HEK293 (cell line): ENCODE results near the gene STARD8.

Source experiments
- CTCF ChIA-PET: fragments of 350-600 bp; formaldehyde crosslinking; extraction: SDS; loops from one replicate; lab custom pipeline; 2021; ENCODE audit warnings: antibody characterized with exemption; lab: Yijun Ruan, JAX
- POLR2A ChIA-PET: fragments of 300-600 bp; formaldehyde crosslinking; extraction: SDS; loops from one replicate; lab custom pipeline; 2020; ENCODE audit warnings: antibody characterized with exemption, inconsistent platforms; lab: Yijun Ruan, JAX
- H3K27ac ChIP-seq: fragments of 200-500 bp; sonication (Bioruptor generic); 2 replicates; pipeline ENCODE4 v1.5.1; 2014; ENCODE audit warnings: low read depth, low read length, control low read depth, inconsistent platforms; ENCODE audit errors: extremely low read depth
- H3K36me3 ChIP-seq, 2 experiments: fragments of 200-500 bp in 1 of 2; sonication (Bioruptor generic) in 1 of 2; 1 replicate in 1 of 2; 2 replicates in 1 of 2; pipeline ENCODE4 v1.5.1; 2014 to 2017; ENCODE audit warnings: inconsistent platforms in 2 of 2, low read length in 2 of 2; ENCODE audit not compliant: control insufficient read depth in 2 of 2, insufficient read depth in 1 of 2
- H3K4me1 ChIP-seq: fragments of 200-500 bp; sonication (Bioruptor generic); 2 replicates; pipeline ENCODE4 v1.5.1; 2014; ENCODE audit warnings: mild to moderate bottlenecking, low read length, inconsistent platforms; ENCODE audit not compliant: control insufficient read depth, insufficient read depth
- H3K4me3 ChIP-seq: 2 replicates; pipeline ENCODE4 v1.5.1; 2011; ENCODE audit warnings: low read depth, mild to moderate bottlenecking, control low read depth, low read length, moderate library complexity
- H3K9me3 ChIP-seq: fragments of 200-500 bp; sonication (Bioruptor generic); 2 replicates; pipeline ENCODE4 v1.5.1; 2014; ENCODE audit warnings: low read depth, low read length, inconsistent platforms; ENCODE audit not compliant: control insufficient read depth, insufficient read depth
- ATF2 ChIP-seq: fragments of 450-650 bp; formaldehyde crosslinking; IDR thresholded peaks from 2 replicates; pipeline ENCODE4 v1.5.1; 2016; ENCODE audit warnings: missing biosample characterization, missing genetic modification characterization, low read depth
- EGR2 ChIP-seq: fragments of 450-650 bp; formaldehyde crosslinking; IDR thresholded peaks from 2 replicates; pipeline ENCODE4 v1.5.1; 2016; ENCODE audit warnings: low read depth, missing biosample characterization, missing genetic modification characterization
- HOXA7 ChIP-seq: sonication (generic); formaldehyde crosslinking; IDR thresholded peaks from 2 replicates; pipeline ENCODE4 v1.8.1; 2022; ENCODE audit warnings: missing genetic modification reagents, borderline replicate concordance
- PRDM2 ChIP-seq: fragments of 450-650 bp; formaldehyde crosslinking; IDR thresholded peaks from 2 replicates; pipeline ENCODE4 v1.5.1; 2016; ENCODE audit warnings: missing biosample characterization, missing genetic modification characterization, borderline replicate concordance
- SP2 ChIP-seq: fragments of 450-650 bp; formaldehyde crosslinking; IDR thresholded peaks from 2 replicates; pipeline ENCODE4 v1.5.1; 2016; ENCODE audit warnings: missing biosample characterization, missing genetic modification characterization
- TCF7L2 ChIP-seq: IDR thresholded peaks from 2 replicates; pipeline ENCODE4 v1.6.1; 2011; ENCODE audit warnings: low read depth, mild to moderate bottlenecking, inconsistent platforms, low read length, moderate library complexity, borderline replicate concordance
- ZEB2 ChIP-seq: fragments of 450-650 bp; formaldehyde crosslinking; IDR thresholded peaks from 2 replicates; pipeline ENCODE4 v1.5.1; 2016; ENCODE audit warnings: missing biosample characterization, missing genetic modification characterization
- ZFP69B ChIP-seq: fragments of 450-650 bp; formaldehyde crosslinking; IDR thresholded peaks from 2 replicates; pipeline ENCODE4 v1.5.1; 2016; ENCODE audit warnings: missing biosample characterization, missing genetic modification characterization
- ZNF138 ChIP-seq: fragments of 450-650 bp; formaldehyde crosslinking; IDR thresholded peaks from 2 replicates; pipeline ENCODE4 v1.5.1; 2016; ENCODE audit warnings: missing biosample characterization, missing genetic modification characterization, borderline replicate concordance
- ZNF354C ChIP-seq: fragments of 450-650 bp; formaldehyde crosslinking; IDR thresholded peaks from 2 replicates; pipeline ENCODE4 v1.5.1; 2016; ENCODE audit warnings: missing biosample characterization, missing genetic modification characterization, low read depth, borderline replicate concordance
- ZNF433 ChIP-seq: fragments of 450-650 bp; formaldehyde crosslinking; IDR thresholded peaks from 2 replicates; pipeline ENCODE4 v1.5.1; 2016; ENCODE audit warnings: missing biosample characterization, missing genetic modification characterization, low read depth
- ZNF514 ChIP-seq: fragments of 450-650 bp; formaldehyde crosslinking; IDR thresholded peaks from 2 replicates; pipeline ENCODE4 v1.5.1; 2016; ENCODE audit warnings: missing biosample characterization, missing genetic modification characterization
- ZNF530 ChIP-seq: fragments of 450-650 bp; formaldehyde crosslinking; IDR thresholded peaks from 2 replicates; pipeline ENCODE4 v1.5.1; 2016; ENCODE audit warnings: low read depth, missing biosample characterization, missing genetic modification characterization
- ZNF555 ChIP-seq: fragments of 450-650 bp; formaldehyde crosslinking; conservative IDR thresholded peaks from 2 replicates; pipeline ENCODE4 v1.5.1; 2017; ENCODE audit warnings: missing biosample characterization, mild to moderate bottlenecking, missing genetic modification characterization, inconsistent platforms
- ZNF560 ChIP-seq: fragments of 450-650 bp; formaldehyde crosslinking; IDR thresholded peaks from 2 replicates; pipeline ENCODE4 v1.5.1; 2017; ENCODE audit warnings: missing biosample characterization, missing genetic modification characterization, borderline replicate concordance
- ZNF660 ChIP-seq: fragments of 450-650 bp; IDR thresholded peaks from 2 replicates; pipeline ENCODE4 v1.5.1; 2018; ENCODE audit warnings: missing biosample characterization, mild to moderate bottlenecking, missing genetic modification characterization
- ZNF677 ChIP-seq: fragments of 450-650 bp; IDR thresholded peaks from 2 replicates; pipeline ENCODE4 v1.5.0; 2018; ENCODE audit warnings: missing biosample characterization, mild to moderate bottlenecking, missing genetic modification characterization, moderate library complexity
- ZNF792 ChIP-seq: fragments of 450-650 bp; formaldehyde crosslinking; IDR thresholded peaks from 2 replicates; pipeline ENCODE4 v1.5.1; 2016; ENCODE audit warnings: missing biosample characterization, missing genetic modification characterization
- ZSCAN16 ChIP-seq: fragments of 450-650 bp; formaldehyde crosslinking; IDR thresholded peaks from 2 replicates; pipeline ENCODE4 v1.5.1; 2016; ENCODE audit warnings: missing biosample characterization, missing genetic modification characterization
- ZSCAN5A ChIP-seq: fragments of 450-650 bp; formaldehyde crosslinking; IDR thresholded peaks from 2 replicates; pipeline ENCODE4 v1.5.1; 2016; ENCODE audit warnings: missing biosample characterization, missing genetic modification characterization
- TF ChIP-seq, protein P1 (sequence below): fragments of 450-650 bp; IDR thresholded peaks from 2 replicates; pipeline ENCODE4 v1.5.1; 2018; ENCODE audit warnings: missing biosample characterization, missing genetic modification characterization
- TF ChIP-seq, protein P2 (sequence below): fragments of 450-650 bp; formaldehyde crosslinking; IDR thresholded peaks from 2 replicates; pipeline ENCODE4 v1.5.1; 2016; ENCODE audit warnings: missing biosample characterization, missing genetic modification characterization
- TF ChIP-seq, protein P3 (sequence below): fragments of 450-650 bp; formaldehyde crosslinking; IDR thresholded peaks from 2 replicates; pipeline ENCODE4 v1.5.1; 2016; ENCODE audit warnings: missing biosample characterization, missing genetic modification characterization

The STARD8 gene

DNA sequence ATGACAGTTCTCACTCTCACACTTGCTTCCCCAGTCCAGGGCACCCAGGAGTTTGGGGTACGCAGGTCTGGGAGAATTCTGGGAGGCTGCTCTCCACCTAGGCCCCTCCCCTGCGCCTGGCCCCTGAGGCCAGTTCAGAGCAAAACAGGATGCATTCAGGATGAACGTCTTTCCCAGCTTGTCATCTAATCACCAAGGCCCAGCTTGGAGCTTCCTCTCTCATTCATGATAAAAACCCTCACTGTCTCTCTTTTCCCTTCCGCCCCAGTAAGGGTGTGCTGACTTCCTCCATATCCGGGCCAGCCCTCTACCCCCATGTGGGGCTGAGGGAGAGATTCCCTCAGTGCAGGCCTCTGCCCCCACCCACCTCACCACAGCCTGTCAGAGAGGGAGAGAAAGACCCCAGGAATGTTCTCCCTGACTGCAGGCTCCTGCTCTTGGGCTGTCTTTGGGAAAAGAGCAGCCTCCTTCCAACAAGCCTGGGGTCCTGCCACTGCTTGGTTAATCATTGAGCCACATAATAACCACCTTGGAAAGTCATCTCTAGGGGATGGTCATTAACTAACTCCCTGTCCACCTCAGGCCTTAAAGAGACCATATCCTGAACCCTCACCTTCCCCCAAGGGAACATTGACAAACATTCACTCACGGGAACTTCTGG lies 50.1 kb downstream of the STARD8 start (continued):
- TF ChIP-seq TCF7L2 (no peak), ZNF138 (tag by site-specific recombination) (no peak), ZFP69B (no peak), ZNF354C (no peak), ATF2 (no peak), ZNF530 (tag by site-specific recombination) (no peak), EGR2 (tag by site-specific recombination) (no peak), ZSCAN16 (no peak), ZNF677 (no peak)
- TF ChIP-seq, protein P1, sequence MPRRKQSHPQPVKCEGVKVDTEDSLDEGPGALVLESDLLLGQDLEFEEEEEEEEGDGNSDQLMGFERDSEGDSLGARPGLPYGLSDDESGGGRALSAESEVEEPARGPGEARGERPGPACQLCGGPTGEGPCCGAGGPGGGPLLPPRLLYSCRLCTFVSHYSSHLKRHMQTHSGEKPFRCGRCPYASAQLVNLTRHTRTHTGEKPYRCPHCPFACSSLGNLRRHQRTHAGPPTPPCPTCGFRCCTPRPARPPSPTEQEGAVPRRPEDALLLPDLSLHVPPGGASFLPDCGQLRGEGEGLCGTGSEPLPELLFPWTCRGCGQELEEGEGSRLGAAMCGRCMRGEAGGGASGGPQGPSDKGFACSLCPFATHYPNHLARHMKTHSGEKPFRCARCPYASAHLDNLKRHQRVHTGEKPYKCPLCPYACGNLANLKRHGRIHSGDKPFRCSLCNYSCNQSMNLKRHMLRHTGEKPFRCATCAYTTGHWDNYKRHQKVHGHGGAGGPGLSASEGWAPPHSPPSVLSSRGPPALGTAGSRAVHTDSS (tag by site-specific recombination): no peak

GRCh38 chrX:68698942-68699341 lies 51.5 kb downstream of the STARD8 start:
- ChIA-PET CTCF (interaction anchor here (0.5 to 1.1 kb wide), 3 partner anchors 100 to 240 kb away, joined by 3 read pairs; no protein-coding TSS in a partner anchor), POLR2A (no interaction called here)
- Histone ChIP-seq H3K4me1 (no peaks in the 10 kb centered on the region), H3K9me3 (no peaks in the 10 kb centered on the region), H3K4me3 (no peak overlapping the region)
- TF ChIP-seq HOXA7 (CRISPR knock-in tag): no peak
- no peak for TF ChIP-seq SP2 (tag by site-specific recombination)
- no peak for TF ChIP-seq ZNF514 (tag by site-specific recombination)
- TF ChIP-seq ZEB2 (tag by site-specific recombination): no peak
- TF ChIP-seq, protein P2, sequence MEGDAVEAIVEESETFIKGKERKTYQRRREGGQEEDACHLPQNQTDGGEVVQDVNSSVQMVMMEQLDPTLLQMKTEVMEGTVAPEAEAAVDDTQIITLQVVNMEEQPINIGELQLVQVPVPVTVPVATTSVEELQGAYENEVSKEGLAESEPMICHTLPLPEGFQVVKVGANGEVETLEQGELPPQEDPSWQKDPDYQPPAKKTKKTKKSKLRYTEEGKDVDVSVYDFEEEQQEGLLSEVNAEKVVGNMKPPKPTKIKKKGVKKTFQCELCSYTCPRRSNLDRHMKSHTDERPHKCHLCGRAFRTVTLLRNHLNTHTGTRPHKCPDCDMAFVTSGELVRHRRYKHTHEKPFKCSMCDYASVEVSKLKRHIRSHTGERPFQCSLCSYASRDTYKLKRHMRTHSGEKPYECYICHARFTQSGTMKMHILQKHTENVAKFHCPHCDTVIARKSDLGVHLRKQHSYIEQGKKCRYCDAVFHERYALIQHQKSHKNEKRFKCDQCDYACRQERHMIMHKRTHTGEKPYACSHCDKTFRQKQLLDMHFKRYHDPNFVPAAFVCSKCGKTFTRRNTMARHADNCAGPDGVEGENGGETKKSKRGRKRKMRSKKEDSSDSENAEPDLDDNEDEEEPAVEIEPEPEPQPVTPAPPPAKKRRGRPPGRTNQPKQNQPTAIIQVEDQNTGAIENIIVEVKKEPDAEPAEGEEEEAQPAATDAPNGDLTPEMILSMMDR: no peak
- TF ChIP-seq ZNF560 (tag by site-specific recombination): no peak
- TF ChIP-seq ZNF660 (tag by site-specific recombination): no peak
- no peak for TF ChIP-seq PRDM2
- TF ChIP-seq, protein P3, sequence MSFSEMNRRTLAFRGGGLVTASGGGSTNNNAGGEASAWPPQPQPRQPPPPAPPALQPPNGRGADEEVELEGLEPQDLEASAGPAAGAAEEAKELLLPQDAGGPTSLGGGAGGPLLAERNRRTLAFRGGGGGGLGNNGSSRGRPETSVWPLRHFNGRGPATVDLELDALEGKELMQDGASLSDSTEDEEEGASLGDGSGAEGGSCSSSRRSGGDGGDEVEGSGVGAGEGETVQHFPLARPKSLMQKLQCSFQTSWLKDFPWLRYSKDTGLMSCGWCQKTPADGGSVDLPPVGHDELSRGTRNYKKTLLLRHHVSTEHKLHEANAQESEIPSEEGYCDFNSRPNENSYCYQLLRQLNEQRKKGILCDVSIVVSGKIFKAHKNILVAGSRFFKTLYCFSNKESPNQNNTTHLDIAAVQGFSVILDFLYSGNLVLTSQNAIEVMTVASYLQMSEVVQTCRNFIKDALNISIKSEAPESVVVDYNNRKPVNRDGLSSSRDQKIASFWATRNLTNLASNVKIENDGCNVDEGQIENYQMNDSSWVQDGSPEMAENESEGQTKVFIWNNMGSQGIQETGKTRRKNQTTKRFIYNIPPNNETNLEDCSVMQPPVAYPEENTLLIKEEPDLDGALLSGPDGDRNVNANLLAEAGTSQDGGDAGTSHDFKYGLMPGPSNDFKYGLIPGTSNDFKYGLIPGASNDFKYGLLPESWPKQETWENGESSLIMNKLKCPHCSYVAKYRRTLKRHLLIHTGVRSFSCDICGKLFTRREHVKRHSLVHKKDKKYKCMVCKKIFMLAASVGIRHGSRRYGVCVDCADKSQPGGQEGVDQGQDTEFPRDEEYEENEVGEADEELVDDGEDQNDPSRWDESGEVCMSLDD (tag by site-specific recombination): no peak
- no peak for TF ChIP-seq ZNF555 (tag by site-specific recombination)
- no peak for TF ChIP-seq ZSCAN5A (tag by site-specific recombination)
- no peak for TF ChIP-seq ZNF792
- no peak for TF ChIP-seq ZNF433
- TF ChIP-seq, all 188 proteins: peak for 0
- Histone ChIP-seq H3K27ac (no peak overlapping the region), H3K36me3 (no peaks in the 10 kb centered on the region)
